GM12878 (cell line): Measurements from ENCODE around the gene RETREG2. TPM values are rescaled to one million over a fixed set of nuclear protein-coding genes. Genes with fewer than 3 reads are reported as not detected.

Experiments used
- ATAC-seq: fragments of 200-7000 bp; cut with Tn5 transposase; 3 replicates; pipeline ENCODE4 v1.9.1; 2020; ENCODE audit warnings: mild to moderate bottlenecking, moderate library complexity
- BruUV-seq: library from RNA; stranded (reverse); fragments of 400-500 nt; replicated peaks from 2 replicates; lab custom pipeline; 2021; lab: Mats Ljungman, UMichigan
- CTCF ChIA-PET: fragments of 300-600 bp; sonication (Branson Sonifier 250); formaldehyde crosslinking; extraction: SDS; loops from one replicate; lab custom pipeline; 2021; ENCODE audit warnings: inconsistent platforms; lab: Yijun Ruan, JAX
- POLR2A ChIA-PET: fragments of 350-600 bp; formaldehyde crosslinking; extraction: SDS; loops from one replicate; lab custom pipeline; 2021; ENCODE audit warnings: inconsistent platforms; lab: Charles Lee
- RAD21 ChIA-PET: fragments of 300-600 bp; sonication (Branson Sonifier 250); formaldehyde crosslinking; loops from one replicate; lab custom pipeline; 2023; ENCODE audit warnings: antibody characterized with exemption; ENCODE audit not compliant: unreplicated experiment; lab: Charles Lee
- SMC1A ChIA-PET: fragments of 300-600 bp; sonication (Branson Sonifier 250); formaldehyde crosslinking; loops from one replicate; lab custom pipeline; 2023; ENCODE audit not compliant: unreplicated experiment, uncharacterized antibody; lab: Charles Lee
- DNase-seq: peaks from one replicate; pipeline ENCODE4 v3.0.0-alpha.2; 2011; ENCODE audit warnings: low read depth, low spot score
- FAIRE-seq: peaks from 3 replicates; lab custom pipeline; 2011; peaks lifted over from hg19 to GRCh38; lab: Jason Lieb, UNC
- H2AFZ ChIP-seq: 2 replicates; pipeline ENCODE4 v1.6.0; 2011; ENCODE audit warnings: low read depth, low read length, control low read depth; ENCODE audit not compliant: control insufficient read depth
- H3K27ac ChIP-seq: 2 replicates; pipeline ENCODE4 v1.5.1; 2011; ENCODE audit warnings: control low read depth; ENCODE audit not compliant: control insufficient read depth, insufficient read depth
- H3K27me3 ChIP-seq, 2 experiments: replicated peaks in 1 of 2; 2 replicates each; pipeline versions ENCODE4 v1.6.0 to v1.6.1; 2011; ENCODE audit warnings: low read length in 1 of 2; ENCODE audit not compliant: control insufficient read depth in 2 of 2, insufficient read depth in 2 of 2
- H3K36me3 ChIP-seq, 2 experiments: 2 replicates each; pipeline ENCODE4 v1.5.1; 2011; ENCODE audit warnings: low read length in 1 of 2; ENCODE audit not compliant: control insufficient read depth in 2 of 2, insufficient read depth in 2 of 2
- H3K4me1 ChIP-seq: 2 replicates; pipeline ENCODE4 v1.6.1; 2011; ENCODE audit warnings: mild to moderate bottlenecking, low read length, moderate library complexity, mixed read lengths; ENCODE audit not compliant: control insufficient read depth, insufficient read depth
- H3K4me2 ChIP-seq: 2 replicates; pipeline ENCODE4 v1.6.0; 2011; ENCODE audit warnings: control low read depth; ENCODE audit not compliant: control insufficient read depth, insufficient read depth
- H3K4me3 ChIP-seq: fragments of 200-600 bp; sonication (generic); 2 replicates; pipeline ENCODE4 v1.5.1; 2016
- H3K79me2 ChIP-seq: 2 replicates; pipeline ENCODE4 v1.6.0; 2011; ENCODE audit warnings: low read length; ENCODE audit not compliant: control insufficient read depth, insufficient read depth
- H3K9ac ChIP-seq: 2 replicates; pipeline ENCODE4 v1.8.0; 2011; ENCODE audit warnings: low read length, control low read depth, mixed read lengths; ENCODE audit not compliant: control insufficient read depth, insufficient read depth
- H3K9me3 ChIP-seq: replicated peaks from 3 replicates; pipeline ENCODE4 v1.5.1; 2011; ENCODE audit warnings: mild to moderate bottlenecking, low read length; ENCODE audit not compliant: control insufficient read depth, insufficient read depth
- H4K20me1 ChIP-seq: 2 replicates; pipeline ENCODE4 v1.6.0; 2011; ENCODE audit not compliant: control insufficient read depth, insufficient read depth
- ATF7 ChIP-seq: fragments of 450-650 bp; IDR thresholded peaks from 2 replicates; pipeline ENCODE4 v1.6.1; 2016; ENCODE audit warnings: low read depth, mild to moderate bottlenecking
- BHLHE40 ChIP-seq, 2 experiments: fragments of 450-650 bp in 1 of 2; IDR thresholded peaks; 2 replicates each; pipeline ENCODE4 v1.6.1; 2011 to 2017; ENCODE audit warnings: low read depth in 2 of 2, borderline replicate concordance in 1 of 2, improper control_type of control experiment in 1 of 2, low read length in 1 of 2, mild to moderate bottlenecking in 1 of 2
- BRCA1 ChIP-seq: IDR thresholded peaks from 2 replicates; pipeline ENCODE4 v1.6.1; 2011; ENCODE audit warnings: low read depth, low read length, improper control_type of control experiment
- CBX5 ChIP-seq: sonication (generic); IDR thresholded peaks from 2 replicates; pipeline ENCODE4 v1.6.1; 2016; ENCODE audit warnings: low read depth, moderate library complexity, mild to moderate bottlenecking, inconsistent platforms
- DPF2 ChIP-seq: fragments of 450-650 bp; IDR thresholded peaks from 2 replicates; pipeline ENCODE4 v1.6.1; 2017; ENCODE audit warnings: mild to moderate bottlenecking
- FOXK2 ChIP-seq: fragments of 450-650 bp; IDR thresholded peaks from 2 replicates; pipeline ENCODE4 v1.6.1; 2017; ENCODE audit warnings: mild to moderate bottlenecking, moderate library complexity
- HDAC2 ChIP-seq: fragments of 200-600 bp; sonication (generic); IDR thresholded peaks from 2 replicates; pipeline ENCODE4 v1.6.1; 2017
- JUNB ChIP-seq: IDR thresholded peaks from 2 replicates; pipeline ENCODE4 v1.6.1; 2016; ENCODE audit warnings: antibody characterized with exemption, mild to moderate bottlenecking
- KDM1A ChIP-seq: fragments of 200-600 bp; sonication (generic); IDR thresholded peaks from 2 replicates; pipeline ENCODE4 v1.6.1; 2016; ENCODE audit warnings: borderline replicate concordance
- MEF2B ChIP-seq: fragments of 450-650 bp; IDR thresholded peaks from 2 replicates; pipeline ENCODE4 v1.6.1; 2018; ENCODE audit warnings: mild to moderate bottlenecking, moderate library complexity; ENCODE audit not compliant: partially characterized antibody, poor library complexity, severe bottlenecking
- NFYA ChIP-seq: IDR thresholded peaks from 2 replicates; pipeline ENCODE4 v1.6.1; 2011; ENCODE audit warnings: low read depth, mild to moderate bottlenecking, low read length, improper control_type of control experiment, borderline replicate concordance
- POLR2AphosphoS2 ChIP-seq: IDR thresholded peaks from 2 replicates; pipeline ENCODE4 v1.6.1; 2011; ENCODE audit warnings: low read depth, mild to moderate bottlenecking, low read length, improper control_type of control experiment, moderate library complexity
- SUZ12 ChIP-seq: fragments of 200-600 bp; sonication (generic); IDR thresholded peaks from one replicate; pipeline ENCODE4 v1.6.1; 2018; ENCODE audit warnings: antibody characterized with exemption, mild to moderate bottlenecking; ENCODE audit not compliant: unreplicated experiment
- TCF3 ChIP-seq: IDR thresholded peaks from 2 replicates; pipeline ENCODE4 v1.6.1; 2012; ENCODE audit warnings: low read depth, mild to moderate bottlenecking, low read length, borderline replicate concordance; ENCODE audit not compliant: insufficient read depth
- WRNIP1 ChIP-seq: IDR thresholded peaks from 2 replicates; pipeline ENCODE4 v1.6.1; 2011; ENCODE audit warnings: low read depth, low read length, improper control_type of control experiment, borderline replicate concordance
- ZBTB4 ChIP-seq: fragments of 450-650 bp; formaldehyde crosslinking; IDR thresholded peaks from 2 replicates; pipeline ENCODE4 v1.4.0; 2022; ENCODE audit warnings: mild to moderate bottlenecking, moderate library complexity
- whole genome bisulfite sequencing: methylation state at CpG from one replicate; pipeline ENCODE4 v1.1.6; 2016; ENCODE audit warnings: low lambda C conversion rate; ENCODE audit not compliant: insufficient replicate concordance, insufficient coverage; ENCODE audit errors: missing lambda C conversion rate; 5-methylcytosine and 5-hydroxymethylcytosine counted together
- in situ Hi-C: fragments of 300-500 bp; cut with MboI; formaldehyde crosslinking; loops from 9 replicates; pipeline ENCODE4 v1.14.3; 2018; ENCODE audit warnings: mixed read lengths
- intact Hi-C: fragments of 100-400 bp; cut with micrococcal nuclease; formaldehyde crosslinking; loops from one replicate; pipeline ENCODE4 v1.14.2; 2022; ENCODE audit not compliant: unreplicated experiment
- polyA plus RNA-seq, 11 experiments: library from polyadenylated mRNA; depleted of rRNA in 4 of 11; unstranded in 6 of 11; stranded (reverse) in 5 of 11; fragments of >200 nt; fragmentation: Nextera tagmentation in 4 of 11; fragmentation: Illumina TruSeq in 1 of 11; extraction: Ambion mirVana in 4 of 11; extraction: Trizol in 1 of 11; gene quantifications; 1 replicate in 1 of 11; 2 replicates in 10 of 11; pipeline versions ENCODE4 v1.2.1 to v1.2.3, GENCODE V29; 2011 to 2016; ENCODE audit warnings: inconsistent platforms in 2 of 11, missing spikeins in 2 of 11, low read depth in 1 of 11
- total RNA-seq, 4 experiments: library from RNA; depleted of rRNA in 3 of 4; stranded (reverse); fragments of >200 nt in 3 of 4; fragmentation: Illumina TruSeq in 1 of 4; extraction: Trizol in 1 of 4; gene quantifications; 2 replicates each; pipeline versions ENCODE4 v1.2.1 to v1.2.3, GENCODE V29; 2013 to 2021
- TF ChIP-seq, protein P1 (sequence below): fragments of 450-650 bp; formaldehyde crosslinking; IDR thresholded peaks from 2 replicates; pipeline ENCODE4 v1.5.0; 2022; ENCODE audit warnings: mild to moderate bottlenecking, missing genetic modification characterization
- TF ChIP-seq, protein P2 (sequence below): IDR thresholded peaks from 2 replicates; pipeline ENCODE4 v1.6.1; 2012; ENCODE audit warnings: low read length, inconsistent platforms

RETREG2 gene
- total and polyA plus RNA-seq, 10 of the 15 experiments (the other 5 are each of a cell fraction or from before 2014, with no cell fraction given): 10.1 to 72.0 (median 28.3) TPM

DNA sequence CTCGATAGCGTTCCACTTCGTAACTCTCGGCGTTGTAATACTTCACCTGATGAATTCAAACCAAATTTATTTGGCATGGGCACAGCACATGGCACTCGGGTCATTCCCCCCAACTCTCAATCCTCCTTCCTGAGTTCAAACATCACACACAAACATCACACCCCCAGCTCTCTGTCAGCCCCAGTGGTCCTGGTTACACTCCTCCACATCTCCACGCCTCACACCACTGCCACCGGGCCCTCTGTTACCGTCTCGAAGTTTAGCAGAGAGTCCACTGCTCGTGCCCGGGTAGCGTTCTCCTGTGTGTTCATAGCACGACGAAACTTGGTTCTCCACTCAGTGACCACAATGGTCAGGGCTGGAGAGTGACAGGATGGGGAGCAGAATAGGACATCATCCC, 36.1 kb downstream of the RETREG2 start:
- ChIA-PET SMC1A (no interaction called here), CTCF (interaction anchor here (0.6 to 3.2 kb wide), 5 partner anchors 8 to 81 kb away, joined by 3 to 14 read pairs (median 4); no protein-coding TSS in a partner anchor), POLR2A (no interaction called here), RAD21 (no interaction called here)
- H3K36me3 ChIP-seq: peaks cover 0 to 15% of the 10 kb centered on the region in 2 experiments; a peak in 3 of 4 replicates
- no TSS peak for BruUV-seq
- no peak for FAIRE-seq
- H3K9ac ChIP-seq: no peak overlapping the region
- intact Hi-C loops (no loop called here), in situ Hi-C loops (no loop called here)
- WGBS: 96% methylated on average over 15 of the region's 15 CpGs
- H3K4me1 ChIP-seq: peaks cover 11% of the 10 kb centered on the region
- no peak overlapping the region for H3K27ac ChIP-seq
- no peak for DNase-seq
- no peaks in the 10 kb centered on the region for H4K20me1 ChIP-seq
- H3K9me3 ChIP-seq: no peaks in the 10 kb centered on the region
- H3K4me3 ChIP-seq: no peak overlapping the region
- no peak overlapping the region for H2AFZ ChIP-seq
- H3K27me3 ChIP-seq: no peaks in the 10 kb centered on the region
- ATAC-seq: no peak
- H3K79me2 ChIP-seq: peaks cover 14% of the 10 kb centered on the region
- H3K4me2 ChIP-seq: no peak overlapping the region
- no peak for TF ChIP-seq TCF3
- no peak for TF ChIP-seq FOXK2
- TF ChIP-seq, protein P1, sequence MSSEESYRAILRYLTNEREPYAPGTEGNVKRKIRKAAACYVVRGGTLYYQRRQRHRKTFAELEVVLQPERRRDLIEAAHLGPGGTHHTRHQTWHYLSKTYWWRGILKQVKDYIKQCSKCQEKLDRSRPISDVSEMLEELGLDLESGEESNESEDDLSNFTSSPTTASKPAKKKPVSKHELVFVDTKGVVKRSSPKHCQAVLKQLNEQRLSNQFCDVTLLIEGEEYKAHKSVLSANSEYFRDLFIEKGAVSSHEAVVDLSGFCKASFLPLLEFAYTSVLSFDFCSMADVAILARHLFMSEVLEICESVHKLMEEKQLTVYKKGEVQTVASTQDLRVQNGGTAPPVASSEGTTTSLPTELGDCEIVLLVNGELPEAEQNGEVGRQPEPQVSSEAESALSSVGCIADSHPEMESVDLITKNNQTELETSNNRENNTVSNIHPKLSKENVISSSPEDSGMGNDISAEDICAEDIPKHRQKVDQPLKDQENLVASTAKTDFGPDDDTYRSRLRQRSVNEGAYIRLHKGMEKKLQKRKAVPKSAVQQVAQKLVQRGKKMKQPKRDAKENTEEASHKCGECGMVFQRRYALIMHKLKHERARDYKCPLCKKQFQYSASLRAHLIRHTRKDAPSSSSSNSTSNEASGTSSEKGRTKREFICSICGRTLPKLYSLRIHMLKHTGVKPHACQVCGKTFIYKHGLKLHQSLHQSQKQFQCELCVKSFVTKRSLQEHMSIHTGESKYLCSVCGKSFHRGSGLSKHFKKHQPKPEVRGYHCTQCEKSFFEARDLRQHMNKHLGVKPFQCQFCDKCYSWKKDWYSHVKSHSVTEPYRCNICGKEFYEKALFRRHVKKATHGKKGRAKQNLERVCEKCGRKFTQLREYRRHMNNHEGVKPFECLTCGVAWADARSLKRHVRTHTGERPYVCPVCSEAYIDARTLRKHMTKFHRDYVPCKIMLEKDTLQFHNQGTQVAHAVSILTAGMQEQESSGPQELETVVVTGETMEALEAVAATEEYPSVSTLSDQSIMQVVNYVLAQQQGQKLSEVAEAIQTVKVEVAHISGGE (CRISPR knock-in tag): no peak
- TF ChIP-seq NFYA: no peak
- no peak for TF ChIP-seq DPF2
- TF ChIP-seq POLR2AphosphoS2: no peak
- TF ChIP-seq, protein P2, sequence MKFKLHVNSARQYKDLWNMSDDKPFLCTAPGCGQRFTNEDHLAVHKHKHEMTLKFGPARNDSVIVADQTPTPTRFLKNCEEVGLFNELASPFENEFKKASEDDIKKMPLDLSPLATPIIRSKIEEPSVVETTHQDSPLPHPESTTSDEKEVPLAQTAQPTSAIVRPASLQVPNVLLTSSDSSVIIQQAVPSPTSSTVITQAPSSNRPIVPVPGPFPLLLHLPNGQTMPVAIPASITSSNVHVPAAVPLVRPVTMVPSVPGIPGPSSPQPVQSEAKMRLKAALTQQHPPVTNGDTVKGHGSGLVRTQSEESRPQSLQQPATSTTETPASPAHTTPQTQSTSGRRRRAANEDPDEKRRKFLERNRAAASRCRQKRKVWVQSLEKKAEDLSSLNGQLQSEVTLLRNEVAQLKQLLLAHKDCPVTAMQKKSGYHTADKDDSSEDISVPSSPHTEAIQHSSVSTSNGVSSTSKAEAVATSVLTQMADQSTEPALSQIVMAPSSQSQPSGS: no peak
- no peak for TF ChIP-seq WRNIP1
- TF ChIP-seq CBX5: no peak
- TF ChIP-seq HDAC2: no peak
- no peak for TF ChIP-seq JUNB
- no peak for TF ChIP-seq SUZ12
- no peak for TF ChIP-seq BRCA1
- no peak for TF ChIP-seq KDM1A
- no peak for TF ChIP-seq ZBTB4 (CRISPR knock-in tag)
- no peak for TF ChIP-seq BHLHE40 (IDR thresholded peaks at IDR 0.05; ENCODE audit: borderline replicate concordance in 1 of 2, low read depth in 2 of 2, low read length in 1 of 2)
- TF ChIP-seq MEF2B: no peak
- no peak for TF ChIP-seq ATF7
